Measurements from ENCODE around the gene COBLL1.

COBLL1 gene

DNA sequence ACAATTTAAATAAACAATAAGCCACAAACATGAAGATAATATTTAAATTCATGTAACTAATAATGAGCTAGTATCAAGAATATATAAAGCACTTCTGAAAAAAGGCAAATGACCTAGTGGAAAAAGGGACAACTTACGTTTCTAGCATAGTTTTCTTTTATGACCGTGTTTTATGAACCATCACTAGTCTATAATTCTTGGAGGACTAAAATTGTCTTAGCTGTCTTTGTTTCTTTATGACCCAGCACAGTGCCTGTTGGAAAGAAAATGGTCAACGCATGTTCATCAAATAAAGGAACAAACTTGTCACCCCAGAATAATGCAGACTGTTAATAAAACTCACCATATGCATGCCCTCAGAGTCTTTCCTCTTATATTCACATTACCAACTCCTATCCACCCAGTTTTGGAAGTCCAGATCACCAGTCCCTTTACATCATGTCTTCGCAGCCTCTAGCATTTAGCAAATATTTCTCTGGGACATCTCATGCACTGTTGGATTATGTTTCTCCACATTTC lies 162.9 kb downstream of the COBLL1 start:
- DNase-seq = no peak

DNA sequence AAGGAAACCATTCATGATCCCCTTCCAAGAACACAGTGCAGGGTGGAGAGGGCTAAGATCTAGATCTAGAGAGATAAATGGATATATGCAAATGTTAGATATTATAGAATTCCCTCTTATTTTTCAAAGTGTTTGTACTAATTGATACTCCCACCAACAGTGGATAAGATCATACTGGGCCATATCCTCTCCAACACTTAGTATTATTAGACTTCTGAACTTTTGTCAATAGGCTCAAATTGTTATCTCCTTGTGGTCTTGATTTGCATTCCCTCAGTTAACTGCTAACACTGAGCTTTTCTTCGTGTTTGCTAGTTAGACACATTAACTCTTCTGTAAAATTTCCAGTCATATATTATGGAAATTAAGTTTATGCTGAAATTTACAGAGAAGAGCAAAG lies 163.9 kb downstream of the COBLL1 start:
- no peak for DNase-seq

GRCh38 chr2:164677271-164677670 lies 164.4 kb downstream of the COBLL1 start:
- DNase-seq = no peak

DNA sequence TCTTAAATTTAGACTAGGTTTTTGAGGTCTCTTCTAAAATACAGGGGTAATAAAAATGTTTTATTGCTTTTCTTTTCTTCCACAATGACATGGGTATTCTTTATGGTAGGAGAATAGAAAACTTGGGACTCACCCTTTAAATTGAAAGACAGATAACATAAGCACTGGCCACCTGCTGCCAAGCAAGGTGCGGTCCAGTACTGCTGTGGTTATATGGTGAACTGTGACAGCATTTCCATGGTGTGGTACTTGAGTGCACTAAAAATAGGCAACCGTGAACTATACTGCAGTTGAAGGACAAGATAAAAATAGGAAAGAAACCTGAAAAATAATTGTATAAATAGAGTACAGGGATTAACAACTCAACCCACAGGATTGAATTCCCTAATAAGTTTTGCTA lies 165.9 kb downstream of the COBLL1 start:
- no peak for DNase-seq

GRCh38 chr2:164675027-164675426 lies 166.6 kb downstream of the COBLL1 start:
- no peak for DNase-seq

GRCh38 chr2:164671664-164672396 lies 169.8 kb downstream of the COBLL1 start:
- DNase-seq = no peak

- DNase-seq = no peak
Observed at GRCh38 chr2:164669291-164669690, 172.3 kb downstream of the COBLL1 start.

DNA sequence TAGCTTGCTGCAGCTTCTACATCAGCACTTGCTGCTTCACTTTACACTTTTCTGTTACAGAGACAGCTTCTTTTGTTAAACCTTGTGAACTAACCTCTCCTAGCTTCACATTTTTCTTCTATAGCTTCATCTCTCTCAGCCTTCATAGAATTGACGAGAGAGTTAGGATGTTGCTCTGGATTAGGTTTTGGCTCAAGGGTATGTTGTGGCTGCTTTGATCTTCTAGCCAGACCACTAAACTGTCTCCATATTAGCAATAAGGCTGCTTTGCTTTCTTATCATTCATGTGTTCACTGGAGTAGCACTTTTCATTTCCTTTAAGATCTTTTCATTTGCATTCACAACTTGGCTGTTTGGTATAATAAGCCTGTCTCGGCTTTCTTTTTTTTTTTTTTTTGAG lies 174.1 kb downstream of the COBLL1 start:
- no peak for DNase-seq

DNA sequence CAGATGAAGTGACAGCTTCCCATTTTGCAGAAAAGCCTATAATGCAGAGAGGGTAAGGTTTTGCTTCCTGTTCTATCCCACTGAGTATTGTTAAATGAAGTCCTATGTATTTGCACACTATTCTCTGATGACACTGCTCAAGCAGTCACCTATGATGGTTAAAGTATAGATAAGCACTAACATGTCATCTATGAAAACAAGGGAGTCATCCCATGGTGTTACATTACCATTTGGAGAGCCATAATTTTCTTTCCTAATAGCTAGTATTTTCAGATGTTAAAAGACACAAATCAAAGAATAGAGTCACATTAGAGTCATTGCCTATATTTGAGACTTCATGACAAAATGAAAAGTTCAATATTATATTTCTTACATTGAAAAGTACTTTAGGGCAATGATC lies 177.6 kb downstream of the COBLL1 start:
- no peak for DNase-seq

DNA sequence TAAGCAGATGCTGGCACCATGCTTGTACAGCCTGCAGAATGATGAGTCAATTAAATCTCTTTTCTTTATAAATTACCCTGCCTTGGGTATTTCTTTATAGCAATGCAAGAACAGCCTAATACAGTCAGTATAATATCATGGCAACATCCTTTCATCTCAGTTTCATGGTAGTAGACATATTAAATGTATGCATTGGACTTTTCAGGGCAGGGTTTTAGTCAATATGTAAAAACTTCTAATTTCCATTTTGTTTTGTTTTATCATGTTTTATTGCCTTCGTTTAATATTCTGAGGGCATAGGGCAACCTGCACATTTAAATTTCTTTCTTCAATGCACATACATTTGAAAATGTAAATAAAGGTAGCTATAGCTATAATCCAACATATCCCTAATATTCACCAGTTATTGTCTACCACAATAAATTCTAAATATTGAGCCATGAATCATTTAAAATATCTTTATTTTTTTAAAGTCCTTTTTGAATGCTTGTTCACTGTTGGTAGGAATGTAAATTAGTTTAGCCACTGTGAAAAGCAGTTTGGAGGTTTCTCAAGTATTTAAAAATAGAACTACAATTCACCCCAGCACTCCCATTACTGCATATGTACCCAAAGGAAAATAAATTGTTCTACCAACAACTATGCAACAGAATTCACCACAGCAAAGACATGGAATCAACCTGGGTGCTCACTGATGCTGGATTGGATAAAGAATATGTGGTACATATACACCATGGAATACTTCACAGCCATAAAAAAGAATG lies 178.6 kb downstream of the COBLL1 start:
- no peak for DNase-seq

- no peak for DNase-seq
Observed at GRCh38 chr2:164662066-164662465, 179.6 kb downstream of the COBLL1 start.

- no peak for DNase-seq
Observed at GRCh38 chr2:164661349-164661748, 180.3 kb downstream of the COBLL1 start.

DNA sequence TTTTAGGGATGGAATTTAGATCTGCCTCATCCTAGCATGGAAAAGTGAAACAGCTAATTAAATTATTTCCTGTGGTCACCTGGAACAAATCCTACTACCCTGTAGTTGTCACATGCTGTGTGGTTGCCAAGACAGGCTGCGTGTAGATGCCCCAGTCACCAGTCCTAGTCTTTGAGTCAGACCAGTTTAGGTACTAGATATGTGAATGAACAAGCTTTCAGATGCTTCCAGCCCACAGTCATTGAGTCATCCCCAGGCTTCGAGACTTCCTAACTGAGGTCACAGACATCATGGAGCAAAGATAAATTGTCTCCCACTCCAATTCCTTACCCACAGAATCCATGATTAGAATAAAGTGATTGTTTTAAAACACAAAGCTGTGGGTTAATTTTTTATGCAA lies 184.5 kb downstream of the COBLL1 start:
- DNase-seq = peak in 1 of 56 donors; percentile 1

GRCh38 chr2:164655750-164656149 lies 185.9 kb downstream of the COBLL1 start:
- no peak for DNase-seq

GRCh38 chr2:164655336-164655735 lies 186.3 kb downstream of the COBLL1 start:
- no peak for DNase-seq

GRCh38 chr2:164651361-164651760 lies 190.3 kb downstream of the COBLL1 start:
- DNase-seq = no peak

GRCh38 chr2:164644036-164644700 lies 197.5 kb downstream of the COBLL1 start:
- no peak for DNase-seq

DNA sequence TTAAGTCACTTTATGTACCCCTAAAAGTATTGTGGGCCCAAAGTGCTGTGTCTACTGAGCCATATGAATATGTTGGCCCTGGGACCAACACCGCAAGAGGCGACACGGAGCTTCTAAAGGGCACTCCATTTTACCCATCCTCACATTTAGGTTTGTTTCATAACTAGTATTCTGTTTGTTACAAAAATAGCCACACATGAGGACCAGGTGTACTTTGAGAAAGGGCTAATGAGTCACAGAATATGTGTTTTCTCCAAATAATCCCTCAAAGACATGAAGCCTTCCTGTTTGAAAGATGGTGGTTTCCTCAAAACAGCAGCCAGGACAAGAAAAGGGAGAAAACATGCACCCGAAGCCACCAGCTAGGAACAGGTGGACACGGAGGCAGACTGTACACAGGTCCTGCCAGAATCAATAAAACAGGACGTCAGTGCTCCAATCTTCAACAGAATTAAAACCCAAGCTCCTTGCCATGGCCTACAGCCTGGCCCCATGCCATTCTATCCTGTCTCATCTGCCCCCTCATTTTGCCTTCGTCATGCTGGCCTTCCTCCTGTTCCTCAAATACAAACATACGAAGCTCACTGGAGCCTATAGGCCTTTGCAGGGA lies 198.6 kb downstream of the COBLL1 start:
- no peak for DNase-seq

DNA sequence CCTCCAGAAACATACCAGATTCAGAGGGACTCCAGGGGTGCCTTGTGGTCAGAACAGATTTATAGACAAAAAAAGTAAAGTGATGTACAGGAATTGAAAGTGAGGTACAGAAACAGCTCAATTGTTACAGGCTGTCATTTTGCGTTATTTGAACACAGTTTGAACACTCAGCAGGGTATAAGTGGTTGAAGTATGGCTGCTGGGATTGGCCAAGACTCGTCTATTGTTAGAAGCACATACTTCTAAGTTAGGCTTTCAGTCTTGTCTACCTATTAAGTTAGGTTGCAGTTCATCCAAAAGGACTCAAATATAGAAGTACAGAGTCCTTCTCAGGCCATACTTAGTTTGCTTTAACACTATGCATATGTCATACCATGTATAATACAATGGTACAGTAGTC lies 199.4 kb downstream of the COBLL1 start:
- no peak for DNase-seq
